RPMI7951 (cell line): ENCODE results near the gene CMKLR1. TPM values are rescaled to one million over a fixed set of nuclear protein-coding genes. Genes with fewer than 3 reads are reported as not detected.

Experiments
- DNase-seq: peaks from one replicate; pipeline ENCODE4 v3.0.0-alpha.2; 2012; ENCODE audit warnings: low read depth
- total RNA-seq: library from RNA; depleted of rRNA; stranded (reverse); fragments of >200 nt; shearing (Covaris generic); gene quantifications from 2 replicates; pipeline ENCODE4 v1.2.3, GENCODE V29; 2014

The CMKLR1 gene
- total RNA-seq, 1 experiment from 2014 or later = 43.6 TPM

DNA sequence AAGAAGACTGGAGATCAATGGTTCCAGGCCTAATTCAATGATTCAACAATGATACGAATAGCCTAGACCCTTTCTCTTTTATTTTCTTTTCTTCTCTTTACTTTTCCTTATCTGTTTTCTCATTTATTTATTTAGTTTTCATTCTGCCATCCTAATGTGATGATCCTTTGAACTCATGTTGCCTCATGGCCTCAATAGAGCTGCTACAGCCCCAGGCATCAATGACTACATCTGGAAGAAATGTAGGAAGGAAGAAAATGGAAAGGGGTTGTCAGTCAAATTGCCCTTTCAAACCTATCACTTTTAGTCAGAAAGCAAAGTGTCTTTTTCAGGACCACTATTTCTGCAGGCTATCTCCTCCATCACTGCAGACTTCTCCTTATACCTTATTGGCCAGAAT is 69.9 kb downstream of the CMKLR1 start:
- DNase-seq = no peak

DNA sequence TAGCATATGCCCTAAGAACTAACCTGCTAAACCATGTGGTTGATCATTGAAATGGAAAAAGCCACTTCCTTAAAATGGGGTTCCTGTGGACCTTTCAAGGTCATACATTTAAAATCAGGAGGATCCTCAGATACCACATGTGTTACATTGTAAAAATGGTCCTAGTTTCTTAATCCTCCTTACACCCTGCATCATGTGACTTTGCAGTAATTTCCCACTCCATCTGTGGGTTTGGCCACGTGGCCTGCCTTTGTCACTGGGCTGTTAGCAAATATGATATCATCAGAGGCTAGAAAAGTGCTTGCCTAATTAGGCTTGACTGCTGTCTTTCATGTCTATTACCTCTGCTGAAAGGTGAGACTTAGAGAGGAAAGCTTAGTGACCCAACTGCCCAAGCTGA is 70.7 kb downstream of the CMKLR1 start:
- DNase-seq = no peak

DNA sequence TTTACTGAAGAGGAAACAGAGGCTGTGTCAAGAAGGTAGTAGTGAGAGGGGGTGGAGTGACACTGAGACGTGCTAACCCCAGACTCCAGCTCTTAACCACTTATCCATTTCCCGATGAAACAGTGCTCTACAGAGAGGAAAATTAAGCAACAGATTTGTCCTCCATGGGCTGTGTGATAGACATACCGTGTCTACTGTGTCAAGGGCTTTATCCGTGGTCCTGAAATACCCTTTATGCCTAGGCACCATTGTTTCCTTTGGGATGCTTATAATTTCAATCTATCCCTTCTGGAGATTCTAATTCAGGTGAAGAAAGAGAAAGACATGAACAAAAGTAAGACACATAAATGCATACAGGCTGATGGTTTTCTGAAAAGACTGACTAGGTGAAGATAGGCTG is 71.7 kb downstream of the CMKLR1 start:
- DNase-seq = no peak

DNA sequence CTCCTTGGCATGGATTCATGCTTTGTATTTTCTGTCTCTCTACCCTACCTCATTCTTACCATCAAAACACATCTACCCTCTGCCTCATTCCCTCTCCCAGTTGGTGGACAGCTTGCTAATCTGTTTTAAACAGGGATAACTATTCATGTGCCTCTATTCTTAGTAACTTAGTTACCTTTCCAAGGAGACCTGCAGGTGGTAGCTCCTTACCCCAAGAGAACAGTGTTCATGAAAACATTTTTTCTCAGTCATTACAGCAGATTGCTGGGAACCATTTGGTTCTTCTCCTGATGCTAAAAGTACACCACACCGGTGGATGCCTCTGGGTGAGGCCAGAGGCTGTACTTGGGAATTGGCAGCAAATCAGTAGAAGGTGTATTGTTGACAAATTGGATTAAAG is 73.0 kb downstream of the CMKLR1 start:
- no peak for DNase-seq

DNA sequence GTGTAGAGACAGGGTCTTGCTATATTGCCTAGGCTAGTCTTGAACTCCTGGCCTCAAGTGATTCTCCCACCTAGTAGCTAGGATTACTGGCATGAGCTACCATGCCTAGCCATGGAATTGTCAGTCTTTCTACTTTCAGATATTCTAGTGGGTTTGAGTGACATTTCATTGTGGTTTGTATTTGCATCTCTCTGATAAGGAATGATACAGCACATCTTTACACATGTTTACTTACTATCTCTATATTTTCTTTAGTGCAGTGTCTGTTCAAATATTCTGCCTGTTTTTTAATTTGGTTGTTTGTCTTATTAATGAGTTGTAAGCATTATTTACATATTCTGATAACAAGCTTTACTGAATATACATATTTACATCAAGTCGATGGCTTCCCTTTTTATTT is 73.6 kb downstream of the CMKLR1 start:
- DNase-seq = no peak

DNA sequence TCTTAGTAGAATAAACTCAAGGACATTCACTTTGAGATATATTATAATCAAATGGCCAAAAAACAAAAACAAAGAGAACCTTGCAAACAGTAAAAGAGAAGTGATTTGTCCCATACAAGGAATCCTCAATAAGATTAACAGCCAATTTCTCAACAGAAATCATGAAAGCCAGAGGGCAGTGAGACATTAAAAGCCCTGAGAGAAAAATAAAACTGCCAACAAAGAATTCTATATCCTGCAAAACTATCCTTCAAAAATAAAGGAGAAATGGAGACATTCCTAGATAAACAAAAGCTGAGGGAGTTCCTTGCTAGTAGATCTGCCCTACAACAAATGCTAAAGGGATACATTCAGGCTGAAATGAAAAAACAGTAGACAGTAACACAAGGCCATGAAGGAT is 78.1 kb downstream of the CMKLR1 start:
- DNase-seq = no peak

- DNase-seq = no peak
Measured at GRCh38 chr12:108260039-108260438, 79.1 kb downstream of the CMKLR1 start.

GRCh38 chr12:108257610-108258106 is 81.5 kb downstream of the CMKLR1 start:
- DNase-seq = no peak

DNA sequence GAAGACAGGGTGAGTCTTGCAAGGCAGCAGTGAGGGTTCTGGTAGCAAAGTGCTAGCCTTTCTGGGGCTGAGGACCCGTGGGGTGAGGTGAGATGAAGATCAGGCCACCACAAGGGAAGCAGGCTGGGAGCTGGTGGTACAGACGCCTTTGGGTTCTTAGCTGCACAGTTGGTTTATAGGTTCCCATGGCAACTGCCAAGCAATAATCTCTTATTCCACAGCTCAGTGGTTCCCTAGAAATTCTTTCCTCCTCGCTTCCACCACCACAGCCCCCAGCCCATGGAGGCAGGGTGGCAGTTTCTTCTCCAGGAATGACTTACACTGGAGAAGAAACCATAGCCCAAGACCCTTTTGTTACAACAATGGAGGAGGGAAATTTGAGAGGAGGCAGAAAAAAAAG is 82.1 kb downstream of the CMKLR1 start:
- DNase-seq = peak; percentile 21

- no peak for DNase-seq
Measured at GRCh38 chr12:108255252-108255602, 83.9 kb downstream of the CMKLR1 start.

GRCh38 chr12:108254517-108255251 is 84.4 kb downstream of the CMKLR1 start:
- no peak for DNase-seq

- no peak for DNase-seq
Measured at GRCh38 chr12:108254030-108254429, 85.1 kb downstream of the CMKLR1 start.

DNA sequence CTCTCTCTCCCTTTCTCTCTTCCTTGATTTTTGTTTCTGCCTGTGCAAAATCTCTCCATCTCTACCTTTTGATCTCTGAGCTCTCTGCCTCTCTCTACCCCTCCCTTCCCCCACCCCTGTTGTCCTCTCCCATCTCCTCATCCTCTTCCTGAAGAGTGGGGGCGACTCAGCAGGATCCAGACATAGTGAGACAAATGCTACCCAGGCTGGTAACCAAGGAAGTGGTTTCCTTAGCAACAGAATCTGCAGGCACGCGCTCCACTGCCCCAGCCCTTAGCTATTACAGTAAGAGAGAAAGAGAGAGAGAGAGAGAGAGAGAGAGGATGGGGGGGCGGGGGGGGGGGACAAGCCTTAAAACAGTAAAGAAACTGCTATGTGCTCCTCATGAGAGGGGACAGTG is 85.6 kb downstream of the CMKLR1 start:
- DNase-seq = no peak

DNA sequence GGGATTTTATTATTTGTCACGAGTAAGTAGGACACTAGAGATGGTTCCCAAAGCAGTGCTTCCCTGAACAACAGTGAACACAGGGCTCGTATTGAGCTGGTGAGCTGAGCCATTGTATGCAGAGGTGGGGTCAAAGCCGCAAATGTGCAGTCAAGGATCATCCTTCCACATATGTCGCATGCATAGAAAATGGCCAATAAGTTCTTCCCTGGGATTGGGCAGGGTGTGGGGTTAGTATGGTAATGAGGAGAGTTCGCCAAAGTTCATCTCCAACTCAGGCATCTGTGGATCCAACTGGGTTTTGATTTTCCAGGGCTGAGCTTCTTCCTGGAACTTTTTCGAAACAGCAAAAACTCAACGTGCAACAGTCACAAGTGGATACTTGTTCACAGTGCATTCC is 86.6 kb downstream of the CMKLR1 start:
- no peak for DNase-seq

- DNase-seq = no peak
Measured at GRCh38 chr12:108248011-108248410, 91.1 kb downstream of the CMKLR1 start.

GRCh38 chr12:108247130-108247529 is 92.0 kb downstream of the CMKLR1 start:
- no peak for DNase-seq

DNA sequence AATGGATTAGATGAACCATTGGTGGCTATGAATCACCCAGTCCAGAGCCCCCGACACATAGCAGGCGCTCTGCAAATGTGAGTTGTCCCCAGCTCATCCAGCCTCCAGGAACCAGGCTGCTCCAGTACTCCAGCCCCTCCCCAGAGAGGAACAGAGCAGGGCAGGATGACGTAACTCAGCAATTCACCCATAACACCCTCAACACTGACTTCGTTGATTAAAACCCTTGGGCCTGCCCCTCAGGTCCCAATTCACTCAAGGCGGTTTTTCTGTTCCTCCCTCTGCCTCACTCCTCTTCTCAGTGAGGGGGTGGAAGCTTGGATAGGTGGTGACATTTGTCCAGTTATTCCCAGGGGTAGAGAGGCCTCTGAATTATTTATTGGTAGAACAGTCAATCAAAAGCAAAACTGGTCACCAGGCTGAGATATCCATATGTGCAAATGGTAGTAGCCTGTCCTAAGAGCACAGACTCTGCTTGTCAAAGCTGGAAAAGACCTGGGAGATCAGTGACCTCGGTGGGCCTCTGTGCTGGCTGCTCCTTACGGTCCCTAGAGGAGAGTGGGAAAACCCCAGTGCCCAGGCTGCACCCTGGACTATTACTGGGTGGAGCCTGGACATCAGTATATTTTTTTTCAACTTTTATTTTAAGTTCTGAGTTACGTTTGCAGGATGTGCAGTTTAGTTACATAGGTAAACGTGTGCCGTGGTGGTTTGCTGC is 97.0 kb downstream of the CMKLR1 start:
- DNase-seq = peak; percentile 66

DNA sequence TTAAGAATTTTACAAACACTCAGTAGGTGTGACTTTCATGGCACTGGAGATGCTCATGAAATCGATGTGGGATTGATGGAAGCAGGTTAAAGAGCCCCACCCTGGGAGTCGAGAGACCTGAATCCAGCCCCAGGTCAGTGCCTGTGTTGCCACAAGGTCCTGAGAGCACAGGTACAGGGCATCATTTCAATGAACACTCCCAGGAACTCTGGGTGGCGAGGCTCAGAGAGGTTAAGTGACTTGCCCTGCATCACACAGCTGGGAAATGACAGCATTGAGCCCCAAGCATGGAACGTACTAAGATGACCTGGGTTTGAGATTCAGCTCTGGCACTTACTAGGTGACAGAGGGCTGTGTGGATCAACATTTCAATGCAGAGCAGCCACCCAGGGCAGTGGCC is 98.2 kb downstream of the CMKLR1 start:
- no peak for DNase-seq

DNA sequence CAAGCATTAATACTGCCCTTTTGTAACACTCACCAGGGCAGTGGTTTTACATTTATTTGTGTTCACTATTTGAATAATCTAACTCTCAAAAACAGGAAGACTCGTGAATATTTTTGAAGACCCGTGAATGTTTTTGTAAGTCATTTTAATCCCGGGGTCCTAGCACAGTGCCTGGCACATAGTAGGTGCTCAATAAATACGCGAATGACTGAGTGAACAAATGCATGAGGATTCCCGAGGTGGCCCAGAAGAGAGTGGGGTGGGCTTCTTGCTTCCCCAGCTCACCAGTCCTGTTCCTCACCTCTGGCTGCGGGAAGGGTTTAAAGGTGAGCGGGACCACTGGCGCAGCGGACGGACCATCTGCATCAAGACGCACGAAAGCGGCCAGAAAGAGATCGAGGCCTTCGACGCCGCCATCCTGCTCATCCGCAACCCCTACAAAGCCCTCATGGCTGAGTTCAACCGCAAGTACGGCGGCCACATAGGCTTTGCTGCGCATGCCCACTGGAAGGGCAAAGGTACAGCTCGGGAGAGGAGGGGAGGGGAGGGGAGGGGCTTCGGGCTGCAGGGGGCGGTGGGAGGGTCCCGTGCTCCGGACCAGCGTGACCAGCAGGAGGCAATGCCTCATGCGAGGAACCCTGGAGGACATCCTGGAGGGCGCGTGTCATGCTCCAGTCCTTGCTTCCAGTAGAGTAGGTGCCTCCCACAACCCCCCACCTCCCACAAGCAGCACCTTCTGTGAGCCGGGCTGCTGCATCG is 98.9 kb downstream of the CMKLR1 start:
- no peak for DNase-seq

DNA sequence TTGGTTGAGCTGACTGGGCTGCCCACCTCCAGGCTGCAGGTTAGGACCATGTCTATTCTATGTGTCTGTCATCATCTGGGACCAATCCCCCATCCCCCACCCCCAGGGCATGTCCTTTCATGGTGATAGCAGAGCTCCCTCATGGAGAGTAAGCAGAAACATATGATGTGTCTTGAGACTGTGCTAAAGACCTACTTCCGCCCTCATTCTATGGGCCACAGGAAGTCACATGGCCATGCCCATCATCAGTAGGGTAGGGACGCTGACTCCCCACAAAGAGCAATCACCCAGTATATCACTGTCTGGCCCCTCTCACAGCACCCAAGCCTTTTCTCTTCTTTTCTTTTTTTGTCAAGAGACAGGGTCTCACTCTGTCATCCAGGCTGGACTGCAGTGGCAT is 99.7 kb downstream of the CMKLR1 start:
- no peak for DNase-seq

DNA sequence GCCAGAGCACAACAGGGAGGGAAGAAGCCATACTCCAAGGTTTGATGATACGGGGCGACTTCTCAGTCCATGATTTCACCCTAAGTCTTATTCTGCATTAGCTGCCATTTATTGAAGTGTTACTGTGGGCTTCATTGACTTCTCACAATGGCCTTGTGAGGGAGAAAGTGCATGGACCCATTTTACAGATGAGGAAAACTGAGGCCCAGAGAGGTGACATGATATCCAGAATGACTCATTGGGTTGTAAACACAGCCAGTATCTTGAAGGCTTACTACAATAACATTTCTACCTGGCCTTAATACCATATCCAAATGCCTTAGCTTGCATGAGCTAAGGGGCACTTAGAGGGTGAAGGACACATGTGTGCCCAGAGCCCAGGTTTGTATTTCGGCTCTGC is 100.6 kb downstream of the CMKLR1 start:
- DNase-seq = no peak
